Fibroblast of pulmonary artery (primary cell): ENCODE data around the gene MRPS14.
A peak's percentile ranks its signal among the peaks of the same experiment; 100 is the strongest.

ENCODE experiments used
- DNase-seq: peaks from one replicate; pipeline ENCODE4 v3.0.0-alpha.2; 2010; ENCODE audit warnings: low read depth
- H3K4me3 ChIP-seq: replicated peaks from 2 replicates; pipeline ENCODE4 v1.5.1; 2011; ENCODE audit warnings: low read depth, mild to moderate bottlenecking, control low read depth, low read length, moderate library complexity
- CTCF ChIP-seq: IDR thresholded peaks from 2 replicates; pipeline ENCODE4 v1.5.1; 2011; ENCODE audit warnings: mild to moderate bottlenecking, control low read depth, low read length, inconsistent platforms; ENCODE audit errors: missing control alignments

Gene MRPS14

GRCh38 chr1:175023043-175023921, at the start of gene MRPS14:
TSS of gene MRPS14 (minus strand) at chr1:175023425. CDS start at chr1:175023408, 17 bp downstream.
- peak; percentile 99 for DNase-seq
- H3K4me3 ChIP-seq = peak within 1 kb of the TSS; percentile 87
- TF ChIP-seq CTCF = no peak

- DNase-seq = peak; percentile 45
- TF ChIP-seq CTCF = no peak
- no peak overlapping the region for H3K4me3 ChIP-seq
Measured at GRCh38 chr1:175072099-175072951, 49.1 kb upstream of the MRPS14 start.

GRCh38 chr1:175071276-175071943, 48.2 kb upstream of the MRPS14 start:
- H3K4me3 ChIP-seq = no peak overlapping the region
- no peak for DNase-seq
- TF ChIP-seq CTCF = no peak

- TF ChIP-seq CTCF = no peak
- DNase-seq = no peak
- H3K4me3 ChIP-seq = no peak overlapping the region
Measured at GRCh38 chr1:175070818-175071217, 47.6 kb upstream of the MRPS14 start.

- DNase-seq = no peak
- no peak within 1 kb of the TSS for H3K4me3 ChIP-seq
- TF ChIP-seq CTCF = no peak
Measured at GRCh38 chr1:175067362-175068106, 44.3 kb upstream of the MRPS14 start, which contains the start of gene TNN. TSS of gene TNN (plus strand) at chr1:175067833. CDS start at chr1:175077419, 9,586 bp downstream.

GRCh38 chr1:175062858-175063257, 39.6 kb upstream of the MRPS14 start:
- H3K4me3 ChIP-seq = no peak overlapping the region
- no peak for TF ChIP-seq CTCF
- no peak for DNase-seq
